GM23338 (cell line): ENCODE measurements around the gene PITX1. TPM values are rescaled to one million over a fixed set of nuclear protein-coding genes. Genes with fewer than 3 reads are reported as not detected.

Experiments
- ATAC-seq: fragments of 200-7000 bp; cut with Tn5 transposase; 3 replicates; pipeline ENCODE4 v1.9.1; 2020
- DNase-seq: peaks from one replicate; pipeline ENCODE4 v3.0.0-alpha.2; 2015; ENCODE audit warnings: low spot score
- H2AFZ ChIP-seq: fragments of 200-600 bp; sonication (generic); 2 replicates; pipeline ENCODE4 v1.8.0; 2016; ENCODE audit warnings: antibody characterized with exemption, mild to moderate bottlenecking, moderate library complexity
- H3F3A ChIP-seq: fragments of 200-600 bp; sonication (generic); replicated peaks from 2 replicates; pipeline ENCODE4 v1.8.0; 2017; ENCODE audit warnings: antibody characterized with exemption, mixed run types, low read depth
- H3K27ac ChIP-seq: fragments of 200-600 bp; sonication (generic); 2 replicates; pipeline ENCODE4 v1.6.1; 2016; ENCODE audit warnings: low read depth
- H3K27me3 ChIP-seq: fragments of 200-600 bp; sonication (generic); 2 replicates; pipeline ENCODE4 v1.8.0; 2016; ENCODE audit warnings: mild to moderate bottlenecking, mixed run types, moderate library complexity; ENCODE audit not compliant: insufficient read depth
- H3K36me3 ChIP-seq: fragments of 200-600 bp; sonication (generic); 2 replicates; pipeline ENCODE4 v1.8.0; 2016; ENCODE audit warnings: mild to moderate bottlenecking; ENCODE audit not compliant: insufficient read depth
- H3K4me1 ChIP-seq: fragments of 200-600 bp; sonication (generic); 2 replicates; pipeline ENCODE4 v1.8.0; 2016; ENCODE audit warnings: mild to moderate bottlenecking, moderate library complexity; ENCODE audit not compliant: insufficient read depth
- H3K4me2 ChIP-seq: fragments of 200-600 bp; sonication (generic); 2 replicates; pipeline ENCODE4 v1.7.1; 2017; ENCODE audit warnings: mixed run types
- H3K4me3 ChIP-seq: fragments of 200-600 bp; sonication (generic); 2 replicates; pipeline ENCODE4 v1.6.1; 2016; ENCODE audit warnings: mixed run types
- H3K79me2 ChIP-seq: fragments of 200-600 bp; sonication (generic); replicated peaks from 2 replicates; pipeline ENCODE4 v1.8.0; 2017; ENCODE audit warnings: mild to moderate bottlenecking; ENCODE audit not compliant: insufficient read depth
- H3K9me2 ChIP-seq: fragments of 200-600 bp; sonication (generic); 2 replicates; pipeline ENCODE4 v1.8.0; 2017; ENCODE audit not compliant: insufficient read depth
- H4K20me1 ChIP-seq: fragments of 200-600 bp; sonication (generic); replicated peaks from 2 replicates; pipeline ENCODE4 v1.8.0; 2017; ENCODE audit warnings: mild to moderate bottlenecking; ENCODE audit not compliant: insufficient read depth
- H3K27ac Mint-ChIP-seq: 2 replicates; pipeline ENCODE4 v1.8.0; 2020; ENCODE audit warnings: inconsistent platforms, mild to moderate bottlenecking, moderate library complexity, mixed read lengths
- H3K27me3 Mint-ChIP-seq: 3 replicates; pipeline ENCODE4 v1.8.0; 2022; ENCODE audit warnings: low read depth, mild to moderate bottlenecking, moderate library complexity, mixed read lengths, inconsistent platforms; ENCODE audit not compliant: insufficient read depth, poor library complexity
- H3K36me3 Mint-ChIP-seq: 3 replicates; pipeline ENCODE4 v1.8.0; 2021; ENCODE audit warnings: low read depth, mild to moderate bottlenecking, inconsistent platforms, moderate library complexity, mixed read lengths
- H3K4me1 Mint-ChIP-seq: 3 replicates; pipeline ENCODE4 v1.8.0; 2020; ENCODE audit warnings: mild to moderate bottlenecking, inconsistent platforms, mixed read lengths
- H3K4me3 Mint-ChIP-seq: 3 replicates; pipeline ENCODE4 v1.8.0; 2021; ENCODE audit warnings: moderate library complexity, mild to moderate bottlenecking, inconsistent platforms, mixed read lengths
- H3K9me3 Mint-ChIP-seq: 3 replicates; pipeline ENCODE4 v1.8.0; 2020; ENCODE audit warnings: moderate library complexity, mild to moderate bottlenecking, inconsistent platforms, mixed read lengths
- CREB1 ChIP-seq: fragments of 250-450 bp; sonication (Bioruptor Pico); IDR thresholded peaks from 2 replicates; pipeline ENCODE4 v1.5.0; 2020; ENCODE audit warnings: low read depth, mild to moderate bottlenecking, moderate library complexity
- EZH2 ChIP-seq: fragments of 200-600 bp; sonication (generic); IDR thresholded peaks from one replicate; pipeline ENCODE4 v1.8.0; 2017; ENCODE audit warnings: antibody characterized with exemption, mild to moderate bottlenecking, low read depth; ENCODE audit not compliant: unreplicated experiment
- EZH2phosphoT487 ChIP-seq: fragments of 200-600 bp; sonication (generic); IDR thresholded peaks from one replicate; pipeline ENCODE4 v1.8.1; 2018; ENCODE audit warnings: antibody characterized with exemption; ENCODE audit not compliant: unreplicated experiment
- JUNB ChIP-seq: IDR thresholded peaks from one replicate; pipeline ENCODE4 v1.6.1; 2016; ENCODE audit warnings: antibody characterized with exemption; ENCODE audit not compliant: unreplicated experiment
- NANOG ChIP-seq: IDR thresholded peaks from 2 replicates; pipeline ENCODE4 v1.6.1; 2016; ENCODE audit warnings: antibody characterized with exemption, borderline replicate concordance
- POLR2AphosphoS5 ChIP-seq: IDR thresholded peaks from 2 replicates; pipeline ENCODE4 v1.6.1; 2016; ENCODE audit warnings: antibody characterized with exemption, low read depth
- STAT1 ChIP-seq: IDR thresholded peaks from one replicate; pipeline ENCODE4 v1.6.1; 2016; ENCODE audit warnings: antibody characterized with exemption; ENCODE audit not compliant: unreplicated experiment
- ZNF114 ChIP-seq: fragments of 250-450 bp; sonication (Bioruptor Pico); IDR thresholded peaks from 2 replicates; pipeline ENCODE4 v1.5.0; 2020; ENCODE audit warnings: mild to moderate bottlenecking, moderate library complexity
- ZNF331 ChIP-seq: fragments of 250-450 bp; sonication (Bioruptor Pico); IDR thresholded peaks from 2 replicates; pipeline ENCODE4 v1.5.0; 2020; ENCODE audit warnings: low read depth, mild to moderate bottlenecking, moderate library complexity
- polyA plus RNA-seq: library from polyadenylated mRNA; unstranded; fragments of >200 nt; fragmentation: Nextera tagmentation; extraction: Ambion mirVana; gene quantifications from 2 replicates; pipeline ENCODE4 v1.2.1, GENCODE V29; 2016
- total RNA-seq: library from RNA; depleted of rRNA; stranded (reverse); fragments of >200 nt; shearing (Covaris generic); gene quantifications from 2 replicates; pipeline ENCODE4 v1.2.3, GENCODE V29; 2014
- TF ChIP-seq, protein P1 (sequence below): IDR thresholded peaks from 2 replicates; pipeline ENCODE4 v1.6.1; 2016; ENCODE audit warnings: antibody characterized with exemption
- TF ChIP-seq, protein P2 (sequence below): IDR thresholded peaks from one replicate; pipeline ENCODE4 v1.6.1; 2018; ENCODE audit warnings: antibody characterized with exemption; ENCODE audit not compliant: unreplicated experiment
- TF ChIP-seq, protein P3 (sequence below), 2 experiments: fragments of 200-600 bp in 1 of 2; sonication (generic) in 1 of 2; conservative IDR thresholded peaks; 2 replicates each; pipeline versions ENCODE4 v1.5.1 to v1.6.1; 2016 to 2017; ENCODE audit warnings: antibody characterized with exemption in 2 of 2, low read depth in 2 of 2, mild to moderate bottlenecking in 2 of 2, moderate library complexity in 1 of 2
- TF ChIP-seq, protein P4 (sequence below): fragments of 250-450 bp; sonication (Bioruptor Pico); IDR thresholded peaks from 2 replicates; pipeline ENCODE4 v1.5.0; 2020; ENCODE audit warnings: mild to moderate bottlenecking, moderate library complexity

PITX1 gene
- total and polyA plus RNA-seq, 2 experiments from 2014 or later = not detected

DNA sequence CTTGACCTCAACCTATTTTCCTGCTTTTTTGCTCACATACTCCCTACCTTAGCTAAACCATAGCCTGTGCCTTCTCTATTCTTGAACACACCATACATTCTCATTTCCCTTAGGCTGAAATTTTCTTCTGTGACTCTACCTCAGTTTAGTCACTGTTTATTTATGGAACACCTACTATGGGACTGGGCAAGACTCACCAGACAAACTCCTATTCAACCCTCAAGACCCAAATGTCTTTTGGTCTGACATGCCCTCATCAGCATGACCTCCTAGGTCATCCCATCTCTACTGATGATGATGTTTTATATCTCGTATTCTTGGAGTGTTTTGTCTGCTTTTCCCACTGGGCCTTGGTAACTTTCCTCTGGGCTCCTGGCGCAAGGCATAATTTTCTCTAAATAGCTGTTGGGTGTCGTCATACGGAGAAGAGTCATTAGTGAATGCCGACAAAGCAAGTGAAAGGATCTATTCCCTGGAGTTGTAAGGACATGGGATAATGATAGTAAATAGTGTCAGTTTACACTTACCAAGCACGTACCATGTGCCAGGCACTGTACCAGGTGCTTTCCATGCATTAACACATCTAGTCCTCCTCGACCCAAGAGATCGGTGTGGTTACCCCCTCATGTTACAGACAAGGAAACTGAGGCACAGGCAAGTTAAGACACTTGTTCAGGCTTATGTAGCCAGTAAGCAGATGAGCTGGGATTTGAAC lies 22.4 kb upstream of the PITX1 start:
- Histone ChIP-seq H3K36me3 (no peaks in the 10 kb centered on the region), H3K4me3 (no peak overlapping the region), H3K4me1 (no peaks in the 10 kb centered on the region), H3F3A (no peaks in the 10 kb centered on the region), H3K9me2 (no peaks in the 10 kb centered on the region), H3K79me2 (no peaks in the 10 kb centered on the region), H3K27ac (no peak overlapping the region), H3K4me2 (no peak overlapping the region), H3K27me3 (peaks cover 16% of the 10 kb centered on the region), H4K20me1 (no peaks in the 10 kb centered on the region), H2AFZ (no peak overlapping the region)
- Mint-ChIP-seq H3K4me1 (peaks cover 4% of the 10 kb centered on the region; the same call in 2 of the 3 replicates), H3K27ac (no peak overlapping the region), H3K4me3 (no peak overlapping the region), H3K27me3 (peaks cover 35% of the 10 kb centered on the region), H3K9me3 (no peaks in the 10 kb centered on the region), H3K36me3 (no peaks in the 10 kb centered on the region)
- TF ChIP-seq, protein P1, sequence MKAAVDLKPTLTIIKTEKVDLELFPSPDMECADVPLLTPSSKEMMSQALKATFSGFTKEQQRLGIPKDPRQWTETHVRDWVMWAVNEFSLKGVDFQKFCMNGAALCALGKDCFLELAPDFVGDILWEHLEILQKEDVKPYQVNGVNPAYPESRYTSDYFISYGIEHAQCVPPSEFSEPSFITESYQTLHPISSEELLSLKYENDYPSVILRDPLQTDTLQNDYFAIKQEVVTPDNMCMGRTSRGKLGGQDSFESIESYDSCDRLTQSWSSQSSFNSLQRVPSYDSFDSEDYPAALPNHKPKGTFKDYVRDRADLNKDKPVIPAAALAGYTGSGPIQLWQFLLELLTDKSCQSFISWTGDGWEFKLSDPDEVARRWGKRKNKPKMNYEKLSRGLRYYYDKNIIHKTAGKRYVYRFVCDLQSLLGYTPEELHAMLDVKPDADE = no peak
- TF ChIP-seq CREB1 (CRISPR knock-in tag) = no peak
- TF ChIP-seq, protein P2, sequence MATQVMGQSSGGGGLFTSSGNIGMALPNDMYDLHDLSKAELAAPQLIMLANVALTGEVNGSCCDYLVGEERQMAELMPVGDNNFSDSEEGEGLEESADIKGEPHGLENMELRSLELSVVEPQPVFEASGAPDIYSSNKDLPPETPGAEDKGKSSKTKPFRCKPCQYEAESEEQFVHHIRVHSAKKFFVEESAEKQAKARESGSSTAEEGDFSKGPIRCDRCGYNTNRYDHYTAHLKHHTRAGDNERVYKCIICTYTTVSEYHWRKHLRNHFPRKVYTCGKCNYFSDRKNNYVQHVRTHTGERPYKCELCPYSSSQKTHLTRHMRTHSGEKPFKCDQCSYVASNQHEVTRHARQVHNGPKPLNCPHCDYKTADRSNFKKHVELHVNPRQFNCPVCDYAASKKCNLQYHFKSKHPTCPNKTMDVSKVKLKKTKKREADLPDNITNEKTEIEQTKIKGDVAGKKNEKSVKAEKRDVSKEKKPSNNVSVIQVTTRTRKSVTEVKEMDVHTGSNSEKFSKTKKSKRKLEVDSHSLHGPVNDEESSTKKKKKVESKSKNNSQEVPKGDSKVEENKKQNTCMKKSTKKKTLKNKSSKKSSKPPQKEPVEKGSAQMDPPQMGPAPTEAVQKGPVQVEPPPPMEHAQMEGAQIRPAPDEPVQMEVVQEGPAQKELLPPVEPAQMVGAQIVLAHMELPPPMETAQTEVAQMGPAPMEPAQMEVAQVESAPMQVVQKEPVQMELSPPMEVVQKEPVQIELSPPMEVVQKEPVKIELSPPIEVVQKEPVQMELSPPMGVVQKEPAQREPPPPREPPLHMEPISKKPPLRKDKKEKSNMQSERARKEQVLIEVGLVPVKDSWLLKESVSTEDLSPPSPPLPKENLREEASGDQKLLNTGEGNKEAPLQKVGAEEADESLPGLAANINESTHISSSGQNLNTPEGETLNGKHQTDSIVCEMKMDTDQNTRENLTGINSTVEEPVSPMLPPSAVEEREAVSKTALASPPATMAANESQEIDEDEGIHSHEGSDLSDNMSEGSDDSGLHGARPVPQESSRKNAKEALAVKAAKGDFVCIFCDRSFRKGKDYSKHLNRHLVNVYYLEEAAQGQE = no peak
- no peak for TF ChIP-seq ZNF114
- TF ChIP-seq EZH2phosphoT487 = no peak
- no peak for TF ChIP-seq POLR2AphosphoS5
- no peak for TF ChIP-seq JUNB
- TF ChIP-seq ZNF331 (CRISPR knock-in tag) = no peak
- TF ChIP-seq NANOG = no peak
- TF ChIP-seq EZH2 = no peak
- TF ChIP-seq, protein P3, sequence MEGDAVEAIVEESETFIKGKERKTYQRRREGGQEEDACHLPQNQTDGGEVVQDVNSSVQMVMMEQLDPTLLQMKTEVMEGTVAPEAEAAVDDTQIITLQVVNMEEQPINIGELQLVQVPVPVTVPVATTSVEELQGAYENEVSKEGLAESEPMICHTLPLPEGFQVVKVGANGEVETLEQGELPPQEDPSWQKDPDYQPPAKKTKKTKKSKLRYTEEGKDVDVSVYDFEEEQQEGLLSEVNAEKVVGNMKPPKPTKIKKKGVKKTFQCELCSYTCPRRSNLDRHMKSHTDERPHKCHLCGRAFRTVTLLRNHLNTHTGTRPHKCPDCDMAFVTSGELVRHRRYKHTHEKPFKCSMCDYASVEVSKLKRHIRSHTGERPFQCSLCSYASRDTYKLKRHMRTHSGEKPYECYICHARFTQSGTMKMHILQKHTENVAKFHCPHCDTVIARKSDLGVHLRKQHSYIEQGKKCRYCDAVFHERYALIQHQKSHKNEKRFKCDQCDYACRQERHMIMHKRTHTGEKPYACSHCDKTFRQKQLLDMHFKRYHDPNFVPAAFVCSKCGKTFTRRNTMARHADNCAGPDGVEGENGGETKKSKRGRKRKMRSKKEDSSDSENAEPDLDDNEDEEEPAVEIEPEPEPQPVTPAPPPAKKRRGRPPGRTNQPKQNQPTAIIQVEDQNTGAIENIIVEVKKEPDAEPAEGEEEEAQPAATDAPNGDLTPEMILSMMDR (conservative IDR thresholded peaks at IDR 0.05; ENCODE audit: low read depth in 2 of 2) = no peak
- TF ChIP-seq, protein P4, sequence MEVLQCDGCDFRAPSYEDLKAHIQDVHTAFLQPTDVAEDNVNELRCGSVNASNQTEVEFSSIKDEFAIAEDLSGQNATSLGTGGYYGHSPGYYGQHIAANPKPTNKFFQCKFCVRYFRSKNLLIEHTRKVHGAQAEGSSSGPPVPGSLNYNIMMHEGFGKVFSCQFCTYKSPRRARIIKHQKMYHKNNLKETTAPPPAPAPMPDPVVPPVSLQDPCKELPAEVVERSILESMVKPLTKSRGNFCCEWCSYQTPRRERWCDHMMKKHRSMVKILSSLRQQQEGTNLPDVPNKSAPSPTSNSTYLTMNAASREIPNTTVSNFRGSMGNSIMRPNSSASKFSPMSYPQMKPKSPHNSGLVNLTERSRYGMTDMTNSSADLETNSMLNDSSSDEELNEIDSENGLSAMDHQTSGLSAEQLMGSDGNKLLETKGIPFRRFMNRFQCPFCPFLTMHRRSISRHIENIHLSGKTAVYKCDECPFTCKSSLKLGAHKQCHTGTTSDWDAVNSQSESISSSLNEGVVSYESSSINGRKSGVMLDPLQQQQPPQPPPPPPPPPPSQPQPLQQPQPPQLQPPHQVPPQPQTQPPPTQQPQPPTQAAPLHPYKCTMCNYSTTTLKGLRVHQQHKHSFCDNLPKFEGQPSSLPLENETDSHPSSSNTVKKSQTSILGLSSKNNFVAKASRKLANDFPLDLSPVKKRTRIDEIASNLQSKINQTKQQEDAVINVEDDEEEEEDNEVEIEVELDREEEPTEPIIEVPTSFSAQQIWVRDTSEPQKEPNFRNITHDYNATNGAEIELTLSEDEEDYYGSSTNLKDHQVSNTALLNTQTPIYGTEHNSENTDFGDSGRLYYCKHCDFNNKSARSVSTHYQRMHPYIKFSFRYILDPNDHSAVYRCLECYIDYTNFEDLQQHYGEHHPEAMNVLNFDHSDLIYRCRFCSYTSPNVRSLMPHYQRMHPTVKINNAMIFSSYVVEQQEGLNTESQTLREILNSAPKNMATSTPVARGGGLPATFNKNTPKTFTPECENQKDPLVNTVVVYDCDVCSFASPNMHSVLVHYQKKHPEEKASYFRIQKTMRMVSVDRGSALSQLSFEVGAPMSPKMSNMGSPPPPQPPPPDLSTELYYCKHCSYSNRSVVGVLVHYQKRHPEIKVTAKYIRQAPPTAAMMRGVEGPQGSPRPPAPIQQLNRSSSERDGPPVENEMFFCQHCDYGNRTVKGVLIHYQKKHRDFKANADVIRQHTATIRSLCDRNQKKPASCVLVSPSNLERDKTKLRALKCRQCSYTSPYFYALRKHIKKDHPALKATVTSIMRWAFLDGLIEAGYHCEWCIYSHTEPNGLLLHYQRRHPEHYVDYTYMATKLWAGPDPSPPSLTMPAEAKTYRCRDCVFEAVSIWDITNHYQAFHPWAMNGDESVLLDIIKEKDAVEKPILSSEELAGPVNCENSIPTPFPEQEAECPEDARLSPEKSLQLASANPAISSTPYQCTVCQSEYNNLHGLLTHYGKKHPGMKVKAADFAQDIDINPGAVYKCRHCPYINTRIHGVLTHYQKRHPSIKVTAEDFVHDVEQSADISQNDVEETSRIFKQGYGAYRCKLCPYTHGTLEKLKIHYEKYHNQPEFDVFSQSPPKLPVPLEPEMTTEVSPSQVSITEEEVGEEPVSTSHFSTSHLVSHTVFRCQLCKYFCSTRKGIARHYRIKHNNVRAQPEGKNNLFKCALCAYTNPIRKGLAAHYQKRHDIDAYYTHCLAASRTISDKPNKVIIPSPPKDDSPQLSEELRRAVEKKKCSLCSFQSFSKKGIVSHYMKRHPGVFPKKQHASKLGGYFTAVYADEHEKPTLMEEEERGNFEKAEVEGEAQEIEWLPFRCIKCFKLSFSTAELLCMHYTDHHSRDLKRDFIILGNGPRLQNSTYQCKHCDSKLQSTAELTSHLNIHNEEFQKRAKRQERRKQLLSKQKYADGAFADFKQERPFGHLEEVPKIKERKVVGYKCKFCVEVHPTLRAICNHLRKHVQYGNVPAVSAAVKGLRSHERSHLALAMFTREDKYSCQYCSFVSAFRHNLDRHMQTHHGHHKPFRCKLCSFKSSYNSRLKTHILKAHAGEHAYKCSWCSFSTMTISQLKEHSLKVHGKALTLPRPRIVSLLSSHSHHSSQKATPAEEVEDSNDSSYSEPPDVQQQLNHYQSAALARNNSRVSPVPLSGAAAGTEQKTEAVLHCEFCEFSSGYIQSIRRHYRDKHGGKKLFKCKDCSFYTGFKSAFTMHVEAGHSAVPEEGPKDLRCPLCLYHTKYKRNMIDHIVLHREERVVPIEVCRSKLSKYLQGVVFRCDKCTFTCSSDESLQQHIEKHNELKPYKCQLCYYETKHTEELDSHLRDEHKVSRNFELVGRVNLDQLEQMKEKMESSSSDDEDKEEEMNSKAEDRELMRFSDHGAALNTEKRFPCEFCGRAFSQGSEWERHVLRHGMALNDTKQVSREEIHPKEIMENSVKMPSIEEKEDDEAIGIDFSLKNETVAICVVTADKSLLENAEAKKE (CRISPR knock-in tag) = no peak
- TF ChIP-seq STAT1 = no peak
- no peak for DNase-seq
- ATAC-seq = no peak
